ENCODE results near the gene ETFDH.

DNA sequence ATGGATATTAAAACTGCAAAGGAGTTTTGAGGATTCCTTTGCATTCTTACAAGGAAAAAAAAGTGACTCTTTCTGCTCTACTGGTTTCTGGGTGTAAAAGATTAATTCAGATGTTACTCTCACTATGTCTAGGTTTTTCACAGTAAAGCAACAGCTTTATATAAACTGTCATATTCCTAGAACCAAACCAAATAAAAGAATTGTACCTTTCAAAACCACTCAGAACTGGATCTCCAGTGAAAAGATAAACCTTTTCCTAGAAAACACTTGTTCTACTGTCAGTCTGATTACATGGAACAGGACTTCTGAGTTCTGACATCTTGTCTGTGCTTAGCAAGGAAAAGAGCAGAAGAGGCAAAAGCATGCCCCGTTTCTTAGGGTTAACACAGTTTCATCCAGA, 56.1 kb downstream of the ETFDH start:
- TF ChIP-seq, protein P1, sequence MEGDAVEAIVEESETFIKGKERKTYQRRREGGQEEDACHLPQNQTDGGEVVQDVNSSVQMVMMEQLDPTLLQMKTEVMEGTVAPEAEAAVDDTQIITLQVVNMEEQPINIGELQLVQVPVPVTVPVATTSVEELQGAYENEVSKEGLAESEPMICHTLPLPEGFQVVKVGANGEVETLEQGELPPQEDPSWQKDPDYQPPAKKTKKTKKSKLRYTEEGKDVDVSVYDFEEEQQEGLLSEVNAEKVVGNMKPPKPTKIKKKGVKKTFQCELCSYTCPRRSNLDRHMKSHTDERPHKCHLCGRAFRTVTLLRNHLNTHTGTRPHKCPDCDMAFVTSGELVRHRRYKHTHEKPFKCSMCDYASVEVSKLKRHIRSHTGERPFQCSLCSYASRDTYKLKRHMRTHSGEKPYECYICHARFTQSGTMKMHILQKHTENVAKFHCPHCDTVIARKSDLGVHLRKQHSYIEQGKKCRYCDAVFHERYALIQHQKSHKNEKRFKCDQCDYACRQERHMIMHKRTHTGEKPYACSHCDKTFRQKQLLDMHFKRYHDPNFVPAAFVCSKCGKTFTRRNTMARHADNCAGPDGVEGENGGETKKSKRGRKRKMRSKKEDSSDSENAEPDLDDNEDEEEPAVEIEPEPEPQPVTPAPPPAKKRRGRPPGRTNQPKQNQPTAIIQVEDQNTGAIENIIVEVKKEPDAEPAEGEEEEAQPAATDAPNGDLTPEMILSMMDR (conservative IDR thresholded peaks at IDR 0.05 in 1 of 2, IDR thresholded peaks at IDR 0.05 in 1 of 2; ENCODE audit: extremely low read depth in 1 of 2, insufficient read depth in 1 of 2, low read depth in 1 of 2, low read length in 2 of 2), result no peak
- no peak for TF ChIP-seq EZH2 (IDR thresholded peaks at IDR 0.05; ENCODE audit: borderline replicate concordance, low read length)
